HUES64 (cell line): ENCODE data around the gene SEZ6L.
A peak's percentile ranks its signal among the peaks of the same experiment; 100 is the strongest.

Experiments
- H3K27ac ChIP-seq: 2 replicates; pipeline ENCODE4 v1.7.0; 2013; ENCODE audit warnings: low read depth, low read length, inconsistent platforms
- H3K27me3 ChIP-seq: 2 replicates; pipeline ENCODE4 v1.6.1; 2013; ENCODE audit warnings: mild to moderate bottlenecking, low read length; ENCODE audit not compliant: insufficient read depth
- H3K36me3 ChIP-seq: 2 replicates; pipeline ENCODE4 v1.6.1; 2013; ENCODE audit warnings: mild to moderate bottlenecking, low read length; ENCODE audit not compliant: insufficient read depth
- H3K4me1 ChIP-seq: 2 replicates; pipeline ENCODE4 v1.6.1; 2013; ENCODE audit warnings: mild to moderate bottlenecking, low read length, moderate library complexity; ENCODE audit not compliant: insufficient read depth
- H3K4me3 ChIP-seq: 2 replicates; pipeline ENCODE4 v1.5.1; 2013; ENCODE audit warnings: mild to moderate bottlenecking, low read length, moderate library complexity
- H3K9ac ChIP-seq: 2 replicates; pipeline ENCODE4 v1.6.1; 2013; ENCODE audit warnings: mild to moderate bottlenecking, low read depth, low read length
- H3K9me3 ChIP-seq: 2 replicates; pipeline ENCODE4 v1.6.1; 2013; ENCODE audit warnings: low read depth, low read length; ENCODE audit not compliant: insufficient read depth
- WGBS: fragments of 150-250, 120-280 bp; methylation state at CpG from one replicate; pipeline ENCODE4 v1.1.7; 2013; ENCODE audit warnings: missing lambda C conversion rate; 5-methylcytosine and 5-hydroxymethylcytosine counted together

Gene SEZ6L

DNA sequence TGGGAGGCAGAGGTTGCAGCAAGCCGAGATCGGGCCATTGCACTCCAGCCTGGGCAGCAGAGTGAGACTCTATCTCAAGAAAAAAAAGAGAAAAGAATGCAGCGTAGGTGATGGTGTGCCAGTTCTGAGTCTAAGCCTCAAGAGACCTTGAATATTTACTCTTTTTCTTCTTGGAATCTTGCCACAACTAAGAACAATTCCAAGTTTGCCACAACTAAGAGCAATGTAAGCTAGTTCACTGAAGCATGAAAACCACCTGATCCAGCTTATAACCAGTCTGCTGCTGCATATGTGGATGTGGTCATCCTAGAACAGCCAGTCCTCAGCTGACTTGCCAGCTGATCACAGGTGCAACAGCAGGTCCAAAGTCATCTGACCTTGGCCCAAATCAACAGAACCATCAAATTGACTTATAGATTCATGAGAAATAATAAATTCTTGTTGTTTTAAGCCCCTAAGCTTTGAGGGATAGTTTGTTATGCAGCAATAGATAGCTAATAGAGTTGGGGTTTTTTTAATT, 25.4 kb upstream of the SEZ6L start:
- H3K4me3 ChIP-seq, result no peak overlapping the region
- no peaks in the 10 kb centered on the region for H3K4me1 ChIP-seq
- no peak overlapping the region for H3K9ac ChIP-seq
- H3K27me3 ChIP-seq, result no peaks in the 10 kb centered on the region
- 95% methylated on average over 3 of the region's 3 CpGs for WGBS
- H3K36me3 ChIP-seq, result no peaks in the 10 kb centered on the region
- no peaks in the 10 kb centered on the region for H3K9me3 ChIP-seq
- no peak overlapping the region for H3K27ac ChIP-seq

DNA sequence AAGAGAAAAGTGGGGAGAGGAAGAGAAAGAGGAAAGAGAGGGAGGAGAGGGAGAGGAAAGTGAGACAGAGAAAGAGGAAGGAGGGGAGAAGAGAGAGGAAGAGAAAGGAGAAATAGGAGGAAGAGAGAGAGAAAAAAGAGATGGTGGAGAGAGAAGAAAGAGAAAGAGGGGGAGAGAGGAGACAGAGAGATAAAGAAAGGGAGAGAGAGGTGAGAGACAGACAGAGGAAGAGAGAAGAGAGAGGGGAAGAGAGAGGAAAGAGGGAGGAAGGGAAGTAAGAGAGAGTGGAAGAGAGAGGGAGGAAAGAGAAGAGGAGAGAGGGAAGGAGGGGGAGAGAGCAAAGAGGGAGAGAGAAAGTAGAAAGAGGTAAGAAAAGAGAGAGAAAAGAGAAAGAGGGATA, 9.4 kb upstream of the SEZ6L start:
- H3K36me3 ChIP-seq, result no peaks in the 10 kb centered on the region
- no peak overlapping the region for H3K4me3 ChIP-seq
- H3K9ac ChIP-seq, result no peak overlapping the region
- H3K4me1 ChIP-seq, result no peaks in the 10 kb centered on the region; the same call in 1 of the 2 replicates
- 0 out of 2 replicates have a peak, but pooled peaks cover 3% of the 10 kb centered on the region for H3K27me3 ChIP-seq
- 0 out of 2 replicates have a peak, but pooled peaks cover 2% of the 10 kb centered on the region for H3K9me3 ChIP-seq
- no peak overlapping the region for H3K27ac ChIP-seq

DNA sequence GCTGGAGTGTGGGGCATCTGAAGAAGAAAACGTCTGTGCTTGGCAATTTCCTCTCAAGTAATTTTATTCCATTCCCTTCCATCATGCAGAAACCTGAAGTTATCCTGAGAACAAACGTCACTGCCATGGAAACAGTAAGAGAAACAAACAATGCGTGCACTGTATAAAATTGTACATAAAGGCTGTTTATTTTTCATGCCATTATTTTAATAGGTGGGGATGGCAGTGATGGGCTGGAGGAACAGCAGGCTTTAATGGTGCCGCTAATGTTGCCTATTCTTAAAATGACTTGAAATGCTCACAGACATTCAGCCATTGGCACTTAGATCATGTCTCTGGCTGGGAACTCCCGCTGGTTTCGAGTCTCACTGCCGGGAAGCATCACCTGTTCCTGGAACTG, 7.5 kb upstream of the SEZ6L start:
- Histone ChIP-seq H3K27ac (no peak overlapping the region), H3K27me3 (peaks cover 18% of the 10 kb centered on the region; the same call in 1 of the 2 replicates), H3K36me3 (no peaks in the 10 kb centered on the region), H3K4me1 (no peaks in the 10 kb centered on the region), H3K9me3 (0 out of 2 replicates have a peak, but pooled peaks cover 2% of the 10 kb centered on the region), H3K4me3 (no peak overlapping the region), H3K9ac (no peak overlapping the region)
- WGBS, result 89% methylated on average over 6 of the region's 7 CpGs

DNA sequence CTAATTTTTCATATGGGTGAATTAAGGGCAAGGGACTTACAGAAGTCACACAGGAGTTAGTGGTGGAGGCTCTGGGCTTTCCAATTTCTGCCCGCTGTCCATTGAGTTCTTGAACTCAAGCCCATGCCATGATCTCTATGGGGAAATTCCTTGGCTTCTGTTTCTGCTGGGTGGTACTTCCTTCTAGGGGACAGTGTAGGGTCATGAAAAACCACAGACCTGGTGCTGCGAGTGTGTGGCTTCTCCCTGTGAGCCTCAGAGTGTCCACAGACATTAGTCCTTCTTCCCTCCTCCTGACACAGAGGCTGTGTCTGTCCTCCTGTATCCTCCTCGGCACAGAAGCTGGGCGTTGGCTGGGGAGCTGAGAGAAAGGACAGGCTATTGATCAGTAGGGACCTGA, 6.3 kb upstream of the SEZ6L start:
- 0 out of 2 replicates have a peak, but pooled peaks cover 2% of the 10 kb centered on the region for H3K9me3 ChIP-seq
- no peak overlapping the region for H3K9ac ChIP-seq
- no peaks in the 10 kb centered on the region for H3K4me1 ChIP-seq
- H3K27ac ChIP-seq, result no peak overlapping the region
- peaks cover 27% of the 10 kb centered on the region for H3K27me3 ChIP-seq
- no peak overlapping the region for H3K4me3 ChIP-seq
- WGBS, result 78% methylated on average over 4 of the region's 4 CpGs
- H3K36me3 ChIP-seq, result no peaks in the 10 kb centered on the region

DNA sequence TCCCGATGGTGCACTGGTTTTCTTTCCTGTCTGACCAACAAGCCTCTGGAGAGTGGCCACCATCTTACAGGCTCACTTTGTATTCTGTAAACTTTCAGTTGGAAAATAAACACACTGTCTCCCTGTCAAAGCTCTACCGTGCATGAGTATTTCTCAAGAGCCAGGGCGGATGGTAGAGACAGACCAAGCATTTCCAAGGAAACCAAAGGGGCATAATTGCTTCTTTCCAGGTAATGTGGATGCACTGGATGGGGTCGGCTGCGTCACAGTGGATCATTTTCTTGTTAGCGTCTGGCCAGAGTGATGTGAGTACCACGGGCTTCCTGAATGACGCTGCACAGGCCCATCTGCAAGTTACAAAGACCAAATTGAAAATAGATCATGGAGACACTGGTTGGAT, 5.1 kb upstream of the SEZ6L start:
- Histone ChIP-seq H3K4me3 (no peak overlapping the region), H3K9me3 (no peaks in the 10 kb centered on the region), H3K27ac (no peak overlapping the region), H3K27me3 (peaks cover 39% of the 10 kb centered on the region), H3K9ac (no peak overlapping the region), H3K36me3 (no peaks in the 10 kb centered on the region), H3K4me1 (peaks cover 9% of the 10 kb centered on the region; the same call in 1 of the 2 replicates)
- WGBS, result 92% methylated on average over 8 of the region's 8 CpGs

- H3K4me1 ChIP-seq, result peaks cover 12% of the 10 kb centered on the region; the same call in 1 of the 2 replicates
- H3K36me3 ChIP-seq, result no peaks in the 10 kb centered on the region
- peaks cover 69% of the 10 kb centered on the region for H3K27me3 ChIP-seq
- 33% methylated on average over 9 of the region's 9 CpGs for WGBS
- H3K4me3 ChIP-seq, result peak overlapping the region; percentile 61
- no peaks in the 10 kb centered on the region for H3K9me3 ChIP-seq
- H3K9ac ChIP-seq, result peak overlapping the region; percentile 39; the same call in 1 of the 2 replicates
- no peak overlapping the region for H3K27ac ChIP-seq
Observed at GRCh38 chr22:26168330-26168851, 871 bp upstream of the SEZ6L start.

DNA sequence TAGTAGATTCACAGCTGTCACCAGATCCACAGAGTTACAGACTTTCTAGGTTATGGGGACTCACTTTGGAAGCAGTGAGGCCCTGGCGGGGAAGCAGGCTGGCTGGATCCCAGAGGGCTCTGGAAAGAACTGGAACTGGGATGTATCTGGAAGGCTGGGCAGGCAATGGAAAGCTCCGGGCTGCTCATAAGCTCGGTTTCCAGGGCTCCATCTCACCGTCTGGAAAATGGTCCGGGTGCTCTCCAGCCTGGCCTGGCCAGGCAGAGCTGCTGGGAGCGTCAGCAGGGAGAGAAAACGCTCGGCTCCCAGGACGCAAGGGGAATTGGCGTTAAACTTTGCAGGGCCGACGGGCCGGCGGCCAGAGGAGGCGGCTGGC, 335 bp upstream of the SEZ6L start:
- H3K27ac ChIP-seq, result no peak overlapping the region
- WGBS, result 3% methylated on average over 15 of the region's 15 CpGs
- H3K36me3 ChIP-seq, result no peaks in the 10 kb centered on the region
- no peaks in the 10 kb centered on the region for H3K9me3 ChIP-seq
- H3K4me1 ChIP-seq, result peaks cover 12% of the 10 kb centered on the region; the same call in 1 of the 2 replicates
- peak overlapping the region; percentile 39; the same call in 1 of the 2 replicates for H3K9ac ChIP-seq
- H3K4me3 ChIP-seq, result peak overlapping the region; percentile 61
- peaks cover 68% of the 10 kb centered on the region for H3K27me3 ChIP-seq

DNA sequence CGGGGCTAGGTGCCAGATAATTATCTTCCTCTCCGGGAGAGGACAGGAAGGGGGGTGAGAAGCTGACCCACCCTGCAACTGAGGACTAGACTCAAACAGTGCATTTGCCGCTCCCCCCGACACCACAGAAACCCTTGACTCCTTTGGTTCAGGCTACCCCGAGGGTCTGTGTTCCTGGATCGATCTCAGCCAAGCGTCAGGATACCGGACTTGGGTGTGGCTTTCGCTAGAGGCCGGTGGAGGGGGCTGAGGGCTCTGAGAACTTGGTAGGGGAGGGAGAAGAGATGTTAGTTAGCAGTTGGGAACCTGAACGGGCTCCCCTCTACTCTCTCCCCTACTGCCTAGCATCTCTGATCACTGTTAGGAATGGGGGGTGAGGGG, 840 bp downstream of the SEZ6L start:
- H3K27ac ChIP-seq, result no peak overlapping the region
- no peaks in the 10 kb centered on the region for H3K9me3 ChIP-seq
- 3% methylated on average over 10 of the region's 11 CpGs for WGBS
- no peaks in the 10 kb centered on the region for H3K36me3 ChIP-seq
- peak overlapping the region; percentile 61 for H3K4me3 ChIP-seq
- H3K9ac ChIP-seq, result no peak overlapping the region
- H3K4me1 ChIP-seq, result peaks cover 12% of the 10 kb centered on the region; the same call in 1 of the 2 replicates
- H3K27me3 ChIP-seq, result peaks cover 71% of the 10 kb centered on the region

- Histone ChIP-seq H3K4me3 (peak overlapping the region; percentile 61), H3K4me1 (peaks cover 12% of the 10 kb centered on the region; the same call in 1 of the 2 replicates), H3K9me3 (no peaks in the 10 kb centered on the region), H3K27ac (no peak overlapping the region), H3K36me3 (no peaks in the 10 kb centered on the region), H3K27me3 (peaks cover 64% of the 10 kb centered on the region), H3K9ac (no peak overlapping the region)
- WGBS, result 13% methylated on average over 14 of the region's 14 CpGs
Observed at GRCh38 chr22:26170795-26171580, 1.7 kb downstream of the SEZ6L start.

GRCh38 chr22:26172389-26172990, 3.2 kb downstream of the SEZ6L start:
- Histone ChIP-seq H3K4me1 (peaks cover 12% of the 10 kb centered on the region; the same call in 1 of the 2 replicates), H3K36me3 (no peaks in the 10 kb centered on the region), H3K9me3 (no peaks in the 10 kb centered on the region), H3K4me3 (no peak overlapping the region), H3K27ac (no peak overlapping the region), H3K27me3 (peaks cover 51% of the 10 kb centered on the region), H3K9ac (no peak overlapping the region)
- 48% methylated on average over 5 of the region's 5 CpGs for WGBS

DNA sequence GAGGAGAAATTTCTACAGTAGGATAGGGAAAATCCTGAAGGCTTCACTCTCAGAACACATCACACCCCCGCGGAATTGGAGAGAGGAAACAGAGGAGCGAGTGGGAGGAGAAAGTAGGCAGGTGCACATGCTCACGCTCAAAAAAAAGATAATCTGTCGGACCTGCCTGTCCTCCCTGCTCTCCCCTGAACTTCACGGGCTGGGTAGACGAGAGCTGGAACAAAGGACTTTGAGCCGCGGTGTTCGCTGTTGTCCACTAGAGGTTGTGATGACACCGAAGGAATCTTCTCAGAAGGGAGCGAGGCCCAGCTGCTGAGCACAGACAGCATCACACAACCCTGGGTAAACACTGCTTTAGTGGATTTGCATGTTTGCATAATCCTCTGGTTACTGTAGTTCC, 5.0 kb downstream of the SEZ6L start:
- Histone ChIP-seq H3K9me3 (no peaks in the 10 kb centered on the region), H3K4me1 (0 out of 2 replicates have a peak, but pooled peaks cover 3% of the 10 kb centered on the region), H3K4me3 (no peak overlapping the region), H3K27me3 (peaks cover 35% of the 10 kb centered on the region), H3K27ac (no peak overlapping the region), H3K9ac (no peak overlapping the region), H3K36me3 (no peaks in the 10 kb centered on the region)
- 21% methylated on average over 12 of the region's 12 CpGs for WGBS
